HG03095 (cell line): Measurements from ENCODE around the gene PPIL3.

Experiments used
- ATAC-seq: cut with Tn5 transposase; IDR thresholded peaks from one replicate; pipeline ENCODE4 v1.9.1; 2021; ENCODE audit warnings: moderate library complexity; ENCODE audit not compliant: unreplicated experiment

The PPIL3 gene

GRCh38 chr2:200861617-200862155 lies 27.2 kb downstream of the PPIL3 start:
- ATAC-seq, result no peak

GRCh38 chr2:200860092-200860795 lies 28.6 kb downstream of the PPIL3 start:
- no peak for ATAC-seq

- ATAC-seq, result no peak
Observed at GRCh38 chr2:200856806-200857205, 32.1 kb downstream of the PPIL3 start.

- ATAC-seq, result no peak
Observed at GRCh38 chr2:200852605-200853004, 36.3 kb downstream of the PPIL3 start.

GRCh38 chr2:200851398-200852248 lies 37.3 kb downstream of the PPIL3 start:
- ATAC-seq, result no peak

GRCh38 chr2:200850512-200851256 lies 38.2 kb downstream of the PPIL3 start:
- ATAC-seq, result no peak

- ATAC-seq, result no peak
Observed at GRCh38 chr2:200847939-200848338, 40.9 kb downstream of the PPIL3 start.

GRCh38 chr2:200847269-200847668 lies 41.6 kb downstream of the PPIL3 start:
- no peak for ATAC-seq

GRCh38 chr2:200845669-200846325 lies 43.1 kb downstream of the PPIL3 start:
- ATAC-seq, result no peak

GRCh38 chr2:200845194-200845593 lies 43.7 kb downstream of the PPIL3 start:
- ATAC-seq, result no peak

- ATAC-seq, result no peak
Observed at GRCh38 chr2:200843993-200844948, 44.6 kb downstream of the PPIL3 start.

GRCh38 chr2:200839513-200839912 lies 49.4 kb downstream of the PPIL3 start:
- no peak for ATAC-seq

GRCh38 chr2:200834701-200835100 lies 54.2 kb downstream of the PPIL3 start:
- no peak for ATAC-seq

GRCh38 chr2:200829258-200829655 lies 59.6 kb downstream of the PPIL3 start:
- ATAC-seq, result no peak

- ATAC-seq, result no peak
Observed at GRCh38 chr2:200828572-200829257, 60.2 kb downstream of the PPIL3 start.

- no peak for ATAC-seq
Observed at GRCh38 chr2:200828104-200828503, 60.8 kb downstream of the PPIL3 start.

GRCh38 chr2:200821686-200822245 lies 67.1 kb downstream of the PPIL3 start:
- ATAC-seq, result no peak
